GM20000 (cell line): ENCODE measurements around the gene CCIN.
"Not testable (repeated sequence)": the region's sequence is repeated elsewhere in the genome, so short reads cannot be mapped to it uniquely, and the experiment has no call there.

Experiments used
- DNase-seq: peaks from one replicate; pipeline ENCODE4 v3.0.0; 2012; ENCODE audit warnings: low spot score
- CTCF ChIP-seq: IDR thresholded peaks from 2 replicates; pipeline ENCODE4 v1.5.1; 2012; ENCODE audit warnings: mild to moderate bottlenecking, control low read depth; ENCODE audit errors: extremely low read depth, missing control alignments

The CCIN gene

GRCh38 chr9:36127652-36128244 lies 41.4 kb upstream of the CCIN start:
- no peak for TF ChIP-seq CTCF
- DNase-seq: no peak

GRCh38 chr9:36128349-36128748 lies 40.8 kb upstream of the CCIN start:
- TF ChIP-seq CTCF: no peak
- no peak for DNase-seq

- no peak for DNase-seq
- no peak for TF ChIP-seq CTCF
These were observed 40.0 kb upstream of the CCIN start for GRCh38 chr9:36129139-36129538.

- DNase-seq: not testable (repeated sequence)
These were observed 37.5 kb upstream of the CCIN start for GRCh38 chr9:36131666-36132065.

- DNase-seq: no peak
- TF ChIP-seq CTCF: no peak
These were observed 37.1 kb upstream of the CCIN start for GRCh38 chr9:36132086-36132485.

- no peak for TF ChIP-seq CTCF
- DNase-seq: no peak
These were observed 34.3 kb upstream of the CCIN start for GRCh38 chr9:36134761-36135505.

- no peak for DNase-seq
- TF ChIP-seq CTCF: no peak
These were observed 33.4 kb upstream of the CCIN start for GRCh38 chr9:36135741-36136271.
